ENCODE results near the gene TRAF7. TPM values are rescaled to one million over a fixed set of nuclear protein-coding genes. Genes with fewer than 3 reads are reported as not detected.

The TRAF7 gene
- total and polyA plus RNA-seq, 2 of the 8 experiments (the other 6 are each of a cell fraction or from before 2014, with no cell fraction given), result 96.8 to 148 TPM

DNA sequence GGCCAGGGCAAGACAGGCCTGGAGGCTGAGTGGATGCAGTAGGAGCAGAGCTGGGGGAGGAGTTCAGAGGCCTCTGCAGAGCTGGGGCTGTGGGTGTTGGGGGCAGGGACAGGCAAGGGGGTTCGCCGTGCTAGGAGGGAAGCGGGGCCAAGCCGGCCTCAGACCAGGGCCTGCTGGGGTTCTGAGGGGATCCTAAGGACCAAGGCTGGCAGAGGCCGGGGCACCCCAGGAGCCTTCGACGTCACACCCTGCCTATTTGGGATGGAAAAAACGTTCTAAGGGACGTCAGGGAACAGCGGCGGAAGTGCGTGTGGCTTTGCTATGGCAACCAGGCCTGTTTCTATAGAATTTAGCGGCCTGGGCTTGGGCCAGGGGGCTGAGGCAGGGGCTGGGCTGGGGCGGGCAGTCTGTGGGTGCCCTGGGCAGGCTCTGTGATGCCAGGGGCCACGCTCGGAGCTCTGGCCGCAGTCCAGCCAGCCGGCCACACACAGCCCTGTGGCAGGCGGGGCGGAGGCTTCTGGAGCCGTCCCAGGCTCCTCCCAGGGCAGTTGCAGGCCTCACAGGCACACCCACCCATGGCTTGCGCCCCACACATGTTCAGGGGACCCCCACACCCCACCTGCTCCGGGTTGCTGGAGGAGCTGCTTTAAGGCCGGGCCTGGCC is 3.7 kb downstream of the TRAF7 start (continued):
- TF ChIP-seq TAF1 (IDR thresholded peaks at IDR 0.05; ENCODE audit: low read depth, low read length) (no peak), CBX8 (IDR thresholded peaks at IDR 0.05; ENCODE audit: borderline replicate concordance, low read depth, low read length) (no peak), SUZ12 (IDR thresholded peaks at IDR 0.05; ENCODE audit: low read length) (no peak), SRF (IDR thresholded peaks at IDR 0.05; ENCODE audit: low read depth, low read length) (no peak), KDM4A (IDR thresholded peaks at IDR 0.05; ENCODE audit: low read depth, low read length, severe bottlenecking) (no peak), KDM1A (IDR thresholded peaks at IDR 0.05; ENCODE audit: borderline replicate concordance, low read length) (no peak), CBX5 (IDR thresholded peaks at IDR 0.05; ENCODE audit: low read depth, low read length) (no peak), SIRT6 (IDR thresholded peaks at IDR 0.05; ENCODE audit: low read length) (no peak)
